ENCODE measurements around the gene APAF1. TPM values are rescaled to one million over a fixed set of nuclear protein-coding genes. Genes with fewer than 3 reads are reported as not detected.
A peak's percentile ranks its signal among the peaks of the same experiment; 100 is the strongest.

Gene APAF1
- total RNA-seq, 1 experiment from 2014 or later = 19.1 TPM

DNA sequence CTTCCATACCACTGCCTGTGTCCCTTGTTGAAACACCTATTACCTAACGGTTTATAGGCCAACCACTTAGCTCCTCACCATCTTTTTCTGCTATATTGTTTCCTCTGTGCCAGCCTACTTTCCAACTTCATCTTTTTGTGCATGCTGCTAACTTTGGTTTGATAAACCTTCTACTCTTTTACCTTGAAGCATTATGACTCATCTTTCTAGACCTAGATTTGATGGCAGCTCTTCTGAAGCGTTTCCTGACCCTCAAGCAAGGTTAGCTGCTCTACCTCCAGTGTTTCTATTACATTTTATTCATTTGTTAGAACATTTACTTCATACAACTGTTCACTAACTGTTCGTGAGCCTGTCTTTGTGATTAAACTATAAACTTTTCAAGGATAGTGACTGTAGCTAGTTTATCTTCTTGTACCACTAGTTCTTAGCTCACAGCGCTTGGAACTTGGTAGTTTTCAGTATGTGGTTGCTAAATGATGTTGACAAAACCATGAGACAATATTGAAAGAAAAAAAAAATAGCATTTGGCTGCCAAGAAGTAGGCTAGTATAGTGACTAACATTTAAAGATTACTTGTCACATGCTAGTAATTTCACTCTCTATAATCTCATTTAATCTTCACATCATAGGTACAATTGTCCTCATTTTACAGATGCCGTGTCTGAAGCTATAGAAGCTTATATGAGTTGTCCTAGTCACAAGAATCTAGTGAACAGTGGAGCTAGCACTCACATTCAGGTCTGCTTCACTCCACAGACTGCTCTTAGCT is 79.5 kb downstream of the APAF1 start:
- Histone ChIP-seq H3K79me2 (ENCODE audit: low read depth) (no peaks in the 10 kb centered on the region), H3K9me2 (ENCODE audit: insufficient read depth) (no peaks in the 10 kb centered on the region), H3K4me1 (replicated peaks; ENCODE audit: insufficient read depth) (no peaks in the 10 kb centered on the region), H3K27ac (no peak overlapping the region), H3K4me2 (no peak overlapping the region), H2AFZ (no peak overlapping the region), H3K27me3 (ENCODE audit: insufficient read depth, low read depth) (no peaks in the 10 kb centered on the region), H4K20me1 (ENCODE audit: insufficient read depth) (no peaks in the 10 kb centered on the region), H3K4me3 (no peak overlapping the region), H3F3A (ENCODE audit: insufficient read depth, low read depth) (no peaks in the 10 kb centered on the region), H3K36me3 (ENCODE audit: low read depth) (no peaks in the 10 kb centered on the region), H3K9me3 (ENCODE audit: insufficient read depth, low read depth) (no peaks in the 10 kb centered on the region)
- CTCF ChIA-PET = no interaction called here
- TF ChIP-seq, protein P1, sequence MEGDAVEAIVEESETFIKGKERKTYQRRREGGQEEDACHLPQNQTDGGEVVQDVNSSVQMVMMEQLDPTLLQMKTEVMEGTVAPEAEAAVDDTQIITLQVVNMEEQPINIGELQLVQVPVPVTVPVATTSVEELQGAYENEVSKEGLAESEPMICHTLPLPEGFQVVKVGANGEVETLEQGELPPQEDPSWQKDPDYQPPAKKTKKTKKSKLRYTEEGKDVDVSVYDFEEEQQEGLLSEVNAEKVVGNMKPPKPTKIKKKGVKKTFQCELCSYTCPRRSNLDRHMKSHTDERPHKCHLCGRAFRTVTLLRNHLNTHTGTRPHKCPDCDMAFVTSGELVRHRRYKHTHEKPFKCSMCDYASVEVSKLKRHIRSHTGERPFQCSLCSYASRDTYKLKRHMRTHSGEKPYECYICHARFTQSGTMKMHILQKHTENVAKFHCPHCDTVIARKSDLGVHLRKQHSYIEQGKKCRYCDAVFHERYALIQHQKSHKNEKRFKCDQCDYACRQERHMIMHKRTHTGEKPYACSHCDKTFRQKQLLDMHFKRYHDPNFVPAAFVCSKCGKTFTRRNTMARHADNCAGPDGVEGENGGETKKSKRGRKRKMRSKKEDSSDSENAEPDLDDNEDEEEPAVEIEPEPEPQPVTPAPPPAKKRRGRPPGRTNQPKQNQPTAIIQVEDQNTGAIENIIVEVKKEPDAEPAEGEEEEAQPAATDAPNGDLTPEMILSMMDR (conservative IDR thresholded peaks at IDR 0.05) = no peak
- no peak for TF ChIP-seq EZH2 (IDR thresholded peaks at IDR 0.05; ENCODE audit: low read depth)
- BruUV-seq (replicated peaks) = no TSS peak
- no peak for DNase-seq
- POLR2A ChIA-PET (ENCODE audit: unreplicated experiment) = no interaction called here
- intact Hi-C loops (cut with micrococcal nuclease; ENCODE audit: unreplicated experiment) = loop anchor here (5.0 kb wide), 1 partner anchor 273 kb away; no protein-coding TSS in a partner anchor

DNA sequence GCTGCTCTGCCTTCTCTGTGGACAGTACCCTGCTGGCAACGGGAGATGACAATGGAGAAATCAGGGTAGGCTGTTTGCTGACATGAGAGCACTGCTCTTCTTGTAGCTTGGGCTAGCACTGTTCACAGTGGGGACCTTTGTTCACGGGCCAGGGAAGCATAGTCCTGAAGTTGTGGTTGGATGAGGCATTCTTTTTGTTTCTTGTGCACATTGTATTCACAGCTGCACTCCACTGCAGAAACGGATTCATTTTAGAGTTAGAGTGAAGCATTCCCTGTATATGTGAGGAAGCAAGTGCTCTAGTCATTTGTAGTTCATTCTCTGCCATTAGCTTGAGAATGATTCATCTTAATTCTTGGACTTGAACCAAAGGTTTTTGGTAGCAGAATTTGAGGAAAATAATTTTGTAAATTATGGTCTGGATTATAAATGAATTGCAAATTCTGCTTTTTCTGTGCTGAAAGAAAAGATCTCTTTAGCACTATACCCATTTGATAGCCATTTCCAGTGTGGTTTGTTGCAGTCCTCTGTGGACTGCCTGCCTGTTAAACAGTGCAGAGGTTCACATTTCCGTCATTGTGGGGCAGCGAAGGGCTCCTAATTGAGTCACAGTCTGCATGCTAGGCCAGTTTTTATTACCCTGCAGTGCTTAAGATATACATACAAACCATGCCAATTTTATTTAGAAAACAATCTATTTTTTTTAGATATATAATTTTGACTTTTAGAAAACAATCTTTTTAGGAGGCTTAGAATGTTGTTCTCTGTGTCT is 80.6 kb downstream of the APAF1 start:
- TF ChIP-seq, protein P1 (conservative IDR thresholded peaks at IDR 0.05) = peak; percentile 46; the same call in 1 of the 2 replicates
- TF ChIP-seq EZH2 (IDR thresholded peaks at IDR 0.05; ENCODE audit: low read depth) = no peak
- CTCF ChIA-PET = no interaction called here
- intact Hi-C loops (cut with micrococcal nuclease; ENCODE audit: unreplicated experiment) = loop anchor here (5.0 kb wide), 1 partner anchor 272 kb away; no protein-coding TSS in a partner anchor

DNA sequence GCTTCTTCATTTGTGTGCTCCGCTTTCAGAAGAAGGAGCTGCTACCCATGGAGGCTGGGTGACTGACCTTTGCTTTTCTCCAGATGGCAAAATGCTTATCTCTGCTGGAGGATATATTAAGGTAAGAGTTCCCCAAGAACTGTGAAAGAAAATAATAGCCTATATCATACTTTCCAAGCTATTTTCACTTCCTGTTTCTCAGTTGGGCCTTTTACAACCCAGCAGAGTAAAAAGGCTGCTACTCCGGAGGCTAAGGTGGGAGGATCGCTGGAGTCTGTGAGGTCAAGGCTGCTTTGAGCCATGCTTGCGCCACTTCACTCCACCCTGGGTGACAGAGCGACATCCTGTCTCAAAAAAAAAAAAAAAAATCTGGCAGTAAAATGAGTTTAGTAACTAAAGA is 82.1 kb downstream of the APAF1 start:
- Histone ChIP-seq H3K9me2 (ENCODE audit: insufficient read depth) (no peaks in the 10 kb centered on the region), H3K9me3 (ENCODE audit: insufficient read depth, low read depth) (no peaks in the 10 kb centered on the region), H3K27me3 (ENCODE audit: insufficient read depth, low read depth) (no peaks in the 10 kb centered on the region), H3K4me2 (no peak overlapping the region), H2AFZ (no peak overlapping the region), H3K79me2 (ENCODE audit: low read depth) (no peaks in the 10 kb centered on the region), H3F3A (ENCODE audit: insufficient read depth, low read depth) (no peaks in the 10 kb centered on the region), H3K4me3 (no peak overlapping the region), H3K4me1 (replicated peaks; ENCODE audit: insufficient read depth) (no peaks in the 10 kb centered on the region), H4K20me1 (ENCODE audit: insufficient read depth) (no peaks in the 10 kb centered on the region), H3K27ac (no peak overlapping the region), H3K36me3 (ENCODE audit: low read depth) (no peaks in the 10 kb centered on the region)
- no peak for DNase-seq
- TF ChIP-seq, protein P1 (conservative IDR thresholded peaks at IDR 0.05) = no peak
- no peak for TF ChIP-seq EZH2 (IDR thresholded peaks at IDR 0.05; ENCODE audit: low read depth)
- ChIA-PET CTCF (interaction anchor here (0.9 kb wide), 1 partner anchor 160 kb away, joined by 4 read pairs; no protein-coding TSS in a partner anchor), POLR2A (ENCODE audit: unreplicated experiment) (no interaction called here)
- intact Hi-C loops (cut with micrococcal nuclease; ENCODE audit: unreplicated experiment) = loop anchor here (5.0 kb wide), 1 partner anchor 270 kb away; no protein-coding TSS in a partner anchor
- BruUV-seq (replicated peaks) = no TSS peak

More for the DNA sequence above, 80.6 kb downstream of the APAF1 start:
- Histone ChIP-seq H2AFZ (no peak overlapping the region), H3K36me3 (ENCODE audit: low read depth) (no peaks in the 10 kb centered on the region), H3F3A (ENCODE audit: insufficient read depth, low read depth) (no peaks in the 10 kb centered on the region), H3K79me2 (ENCODE audit: low read depth) (no peaks in the 10 kb centered on the region), H4K20me1 (ENCODE audit: insufficient read depth) (no peaks in the 10 kb centered on the region), H3K4me1 (replicated peaks; ENCODE audit: insufficient read depth) (no peaks in the 10 kb centered on the region), H3K9me3 (ENCODE audit: insufficient read depth, low read depth) (no peaks in the 10 kb centered on the region), H3K4me2 (no peak overlapping the region), H3K9me2 (ENCODE audit: insufficient read depth) (no peaks in the 10 kb centered on the region), H3K27me3 (ENCODE audit: insufficient read depth, low read depth) (no peaks in the 10 kb centered on the region), H3K27ac (no peak overlapping the region), H3K4me3 (no peak overlapping the region)
- BruUV-seq (replicated peaks) = no TSS peak
- POLR2A ChIA-PET (ENCODE audit: unreplicated experiment) = no interaction called here
- peak in 1 of 2 experiments; percentile 29 for DNase-seq
